Fibroblast of lung (primary cell): ENCODE measurements around the gene DNAJC19. TPM values are rescaled to one million over a fixed set of nuclear protein-coding genes. Genes with fewer than 3 reads are reported as not detected.

ENCODE experiments used
- DNase-seq, 2 donors: peaks; one replicate each; pipeline versions ENCODE4 v3.0.0 to v3.0.0-alpha.2; 2010; ENCODE audit warnings: low read depth in 2 of 2
- H2AFZ ChIP-seq: 2 replicates; pipeline ENCODE4 v1.5.1; 2012; ENCODE audit warnings: low read length, control low read depth, inconsistent platforms
- H3K27ac ChIP-seq: 2 replicates; pipeline ENCODE4 v1.5.1; 2011; ENCODE audit warnings: low read length, control low read depth; ENCODE audit not compliant: insufficient read depth
- H3K27me3 ChIP-seq: 2 replicates; pipeline ENCODE4 v1.5.1; 2011; ENCODE audit warnings: mild to moderate bottlenecking, low read length; ENCODE audit not compliant: control insufficient read depth, insufficient read depth
- H3K36me3 ChIP-seq: 2 replicates; pipeline ENCODE4 v1.5.1; 2011; ENCODE audit warnings: low read length; ENCODE audit not compliant: control insufficient read depth, insufficient read depth
- H3K4me1 ChIP-seq: 2 replicates; pipeline ENCODE4 v1.5.1; 2011; ENCODE audit warnings: low read length; ENCODE audit not compliant: control insufficient read depth, insufficient read depth; ENCODE audit errors: extremely low read depth
- H3K4me2 ChIP-seq: 2 replicates; pipeline ENCODE4 v1.5.1; 2011; ENCODE audit warnings: low read length, control low read depth; ENCODE audit not compliant: insufficient read depth; ENCODE audit errors: extremely low read depth
- H3K4me3 ChIP-seq, 4 experiments: fragments of 200-600 bp in 1 of 4; sonication (generic) in 1 of 4; replicated peaks in 1 of 4; 2 replicates each; pipeline ENCODE4 v1.5.1; 2011 to 2016; ENCODE audit warnings: low read length in 4 of 4, low read depth in 3 of 4, mild to moderate bottlenecking in 3 of 4, control low read depth in 2 of 4, inconsistent platforms in 1 of 4, mixed read lengths in 1 of 4; ENCODE audit not compliant: insufficient read depth in 1 of 4; ENCODE audit errors: control extremely low read depth in 1 of 4
- H3K79me2 ChIP-seq: 2 replicates; pipeline ENCODE4 v1.5.1; 2012; ENCODE audit warnings: mild to moderate bottlenecking, low read length, inconsistent platforms; ENCODE audit not compliant: control insufficient read depth, insufficient read depth
- H3K9ac ChIP-seq: 2 replicates; pipeline ENCODE4 v1.5.1; 2011; ENCODE audit warnings: mild to moderate bottlenecking, low read length, control low read depth; ENCODE audit not compliant: insufficient read depth
- H3K9me3 ChIP-seq: 2 replicates; pipeline ENCODE4 v1.5.1; 2012; ENCODE audit warnings: low read depth, low read length; ENCODE audit not compliant: control insufficient read depth, insufficient read depth
- H4K20me1 ChIP-seq: 2 replicates; pipeline ENCODE4 v1.5.1; 2011; ENCODE audit warnings: low read length; ENCODE audit not compliant: control insufficient read depth, insufficient read depth; ENCODE audit errors: extremely low read depth
- CTCF ChIP-seq, 2 donors: IDR thresholded peaks in 1 of 2; conservative IDR thresholded peaks in 1 of 2; 1 replicate in 1 of 2; 2 replicates in 1 of 2; pipeline ENCODE4 v1.5.1; 2011 to 2012; ENCODE audit warnings: low read length in 2 of 2, control low read depth in 1 of 2, inconsistent platforms in 1 of 2, low read depth in 1 of 2, mild to moderate bottlenecking in 1 of 2
- EZH2 ChIP-seq: IDR thresholded peaks from 2 replicates; pipeline ENCODE4 v1.5.1; 2012; ENCODE audit warnings: low read length, control low read depth, mild to moderate bottlenecking; ENCODE audit errors: missing control alignments
- polyA plus RNA-seq, 2 donors: library from polyadenylated mRNA; depleted of rRNA in 1 of 2; stranded (reverse) in 1 of 2; unstranded in 1 of 2; fragments of >200 nt; gene quantifications; 2 replicates each; pipeline ENCODE4 v1.2.1, GENCODE V29; 2011 to 2012; ENCODE audit warnings: missing spikeins in 1 of 2
- total RNA-seq: library from RNA; depleted of rRNA; stranded (reverse); fragments of >200 nt; gene quantifications from 2 replicates; pipeline ENCODE4 v1.2.1, GENCODE V29; 2014

The DNAJC19 gene
- total and polyA plus RNA-seq, 2 donors (not counting 1 experiment from before 2014, with no cell fraction given) = 33.7 to 37.6 TPM

GRCh38 chr3:180973543-180973942, 16.0 kb downstream of the DNAJC19 start:
- H3K4me3 ChIP-seq = no peak overlapping the region
- H2AFZ ChIP-seq = no peak overlapping the region
- TF ChIP-seq EZH2 = no peak
- no peak for TF ChIP-seq CTCF (conservative IDR thresholded peaks at IDR 0.05 in 1 of 2, IDR thresholded peaks at IDR 0.05 in 1 of 2; ENCODE audit: low read depth in 1 of 2, low read length in 2 of 2)
- H3K4me1 ChIP-seq = no peaks in the 10 kb centered on the region
- H3K27me3 ChIP-seq = no peaks in the 10 kb centered on the region
- no peak overlapping the region for H3K9ac ChIP-seq
- H3K9me3 ChIP-seq = no peaks in the 10 kb centered on the region
- no peak overlapping the region for H3K4me2 ChIP-seq
- no peaks in the 10 kb centered on the region for H4K20me1 ChIP-seq
- peaks cover 10% of the 10 kb centered on the region for H3K36me3 ChIP-seq
- no peaks in the 10 kb centered on the region for H3K79me2 ChIP-seq
- DNase-seq = no peak
- H3K27ac ChIP-seq = no peak overlapping the region

- Histone ChIP-seq H3K27ac (no peak overlapping the region), H3K79me2 (no peaks in the 10 kb centered on the region), H3K9me3 (no peaks in the 10 kb centered on the region), H2AFZ (no peak overlapping the region), H3K9ac (no peak overlapping the region), H3K4me1 (no peaks in the 10 kb centered on the region), H3K4me2 (no peak overlapping the region), H4K20me1 (no peaks in the 10 kb centered on the region), H3K4me3 (no peak overlapping the region), H3K27me3 (no peaks in the 10 kb centered on the region), H3K36me3 (peaks cover 10% of the 10 kb centered on the region)
- no peak for TF ChIP-seq CTCF (conservative IDR thresholded peaks at IDR 0.05 in 1 of 2, IDR thresholded peaks at IDR 0.05 in 1 of 2; ENCODE audit: low read depth in 1 of 2, low read length in 2 of 2)
- no peak for DNase-seq
These were observed 18.6 kb downstream of the DNAJC19 start for GRCh38 chr3:180970931-180971330.

GRCh38 chr3:180962530-180962929, 27.0 kb downstream of the DNAJC19 start:
- DNase-seq = no peak
- H3K4me3 ChIP-seq = no peak overlapping the region
- no peaks in the 10 kb centered on the region for H3K27me3 ChIP-seq
- no peak overlapping the region for H3K27ac ChIP-seq
- TF ChIP-seq EZH2 = no peak
- TF ChIP-seq CTCF (conservative IDR thresholded peaks at IDR 0.05 in 1 of 2, IDR thresholded peaks at IDR 0.05 in 1 of 2; ENCODE audit: low read depth in 1 of 2, low read length in 2 of 2) = no peak
- no peak overlapping the region for H3K9ac ChIP-seq
- no peaks in the 10 kb centered on the region for H4K20me1 ChIP-seq
- H3K4me1 ChIP-seq = no peaks in the 10 kb centered on the region
- no peaks in the 10 kb centered on the region for H3K9me3 ChIP-seq
- H3K4me2 ChIP-seq = no peak overlapping the region
- H3K79me2 ChIP-seq = no peaks in the 10 kb centered on the region
- peaks cover 6% of the 10 kb centered on the region for H3K36me3 ChIP-seq
- no peak overlapping the region for H2AFZ ChIP-seq
